GM23338 (cell line): ENCODE measurements around the gene NLN. TPM values are rescaled to one million over a fixed set of nuclear protein-coding genes. Genes with fewer than 3 reads are reported as not detected.

Experiments
- ATAC-seq: fragments of 200-7000 bp; cut with Tn5 transposase; 3 replicates; pipeline ENCODE4 v1.9.1; 2020
- DNase-seq: peaks from one replicate; pipeline ENCODE4 v3.0.0-alpha.2; 2015; ENCODE audit warnings: low spot score
- H2AFZ ChIP-seq: fragments of 200-600 bp; sonication (generic); 2 replicates; pipeline ENCODE4 v1.8.0; 2016; ENCODE audit warnings: antibody characterized with exemption, mild to moderate bottlenecking, moderate library complexity
- H3F3A ChIP-seq: fragments of 200-600 bp; sonication (generic); replicated peaks from 2 replicates; pipeline ENCODE4 v1.8.0; 2017; ENCODE audit warnings: antibody characterized with exemption, mixed run types, low read depth
- H3K27ac ChIP-seq: fragments of 200-600 bp; sonication (generic); 2 replicates; pipeline ENCODE4 v1.6.1; 2016; ENCODE audit warnings: low read depth
- H3K27me3 ChIP-seq: fragments of 200-600 bp; sonication (generic); 2 replicates; pipeline ENCODE4 v1.8.0; 2016; ENCODE audit warnings: mild to moderate bottlenecking, mixed run types, moderate library complexity; ENCODE audit not compliant: insufficient read depth
- H3K36me3 ChIP-seq: fragments of 200-600 bp; sonication (generic); 2 replicates; pipeline ENCODE4 v1.8.0; 2016; ENCODE audit warnings: mild to moderate bottlenecking; ENCODE audit not compliant: insufficient read depth
- H3K4me1 ChIP-seq: fragments of 200-600 bp; sonication (generic); 2 replicates; pipeline ENCODE4 v1.8.0; 2016; ENCODE audit warnings: mild to moderate bottlenecking, moderate library complexity; ENCODE audit not compliant: insufficient read depth
- H3K4me2 ChIP-seq: fragments of 200-600 bp; sonication (generic); 2 replicates; pipeline ENCODE4 v1.7.1; 2017; ENCODE audit warnings: mixed run types
- H3K4me3 ChIP-seq: fragments of 200-600 bp; sonication (generic); 2 replicates; pipeline ENCODE4 v1.6.1; 2016; ENCODE audit warnings: mixed run types
- H3K79me2 ChIP-seq: fragments of 200-600 bp; sonication (generic); replicated peaks from 2 replicates; pipeline ENCODE4 v1.8.0; 2017; ENCODE audit warnings: mild to moderate bottlenecking; ENCODE audit not compliant: insufficient read depth
- H3K9me2 ChIP-seq: fragments of 200-600 bp; sonication (generic); 2 replicates; pipeline ENCODE4 v1.8.0; 2017; ENCODE audit not compliant: insufficient read depth
- H4K20me1 ChIP-seq: fragments of 200-600 bp; sonication (generic); replicated peaks from 2 replicates; pipeline ENCODE4 v1.8.0; 2017; ENCODE audit warnings: mild to moderate bottlenecking; ENCODE audit not compliant: insufficient read depth
- H3K27ac Mint-ChIP-seq: 2 replicates; pipeline ENCODE4 v1.8.0; 2020; ENCODE audit warnings: inconsistent platforms, mild to moderate bottlenecking, moderate library complexity, mixed read lengths
- H3K27me3 Mint-ChIP-seq: 3 replicates; pipeline ENCODE4 v1.8.0; 2022; ENCODE audit warnings: low read depth, mild to moderate bottlenecking, moderate library complexity, mixed read lengths, inconsistent platforms; ENCODE audit not compliant: insufficient read depth, poor library complexity
- H3K36me3 Mint-ChIP-seq: 3 replicates; pipeline ENCODE4 v1.8.0; 2021; ENCODE audit warnings: low read depth, mild to moderate bottlenecking, inconsistent platforms, moderate library complexity, mixed read lengths
- H3K4me1 Mint-ChIP-seq: 3 replicates; pipeline ENCODE4 v1.8.0; 2020; ENCODE audit warnings: mild to moderate bottlenecking, inconsistent platforms, mixed read lengths
- H3K4me3 Mint-ChIP-seq: 3 replicates; pipeline ENCODE4 v1.8.0; 2021; ENCODE audit warnings: moderate library complexity, mild to moderate bottlenecking, inconsistent platforms, mixed read lengths
- H3K9me3 Mint-ChIP-seq: 3 replicates; pipeline ENCODE4 v1.8.0; 2020; ENCODE audit warnings: moderate library complexity, mild to moderate bottlenecking, inconsistent platforms, mixed read lengths
- CREB1 ChIP-seq: fragments of 250-450 bp; sonication (Bioruptor Pico); IDR thresholded peaks from 2 replicates; pipeline ENCODE4 v1.5.0; 2020; ENCODE audit warnings: low read depth, mild to moderate bottlenecking, moderate library complexity
- CTCF ChIP-seq, 2 experiments: fragments of 200-600 bp in 1 of 2; sonication (generic) in 1 of 2; conservative IDR thresholded peaks; 2 replicates each; pipeline versions ENCODE4 v1.5.1 to v1.6.1; 2016 to 2017; ENCODE audit warnings: antibody characterized with exemption in 2 of 2, low read depth in 2 of 2, mild to moderate bottlenecking in 2 of 2, moderate library complexity in 1 of 2
- ETS1 ChIP-seq: IDR thresholded peaks from 2 replicates; pipeline ENCODE4 v1.6.1; 2016; ENCODE audit warnings: antibody characterized with exemption
- EZH2 ChIP-seq: fragments of 200-600 bp; sonication (generic); IDR thresholded peaks from one replicate; pipeline ENCODE4 v1.8.0; 2017; ENCODE audit warnings: antibody characterized with exemption, mild to moderate bottlenecking, low read depth; ENCODE audit not compliant: unreplicated experiment
- POLR2AphosphoS5 ChIP-seq: IDR thresholded peaks from 2 replicates; pipeline ENCODE4 v1.6.1; 2016; ENCODE audit warnings: antibody characterized with exemption, low read depth
- ZNF331 ChIP-seq: fragments of 250-450 bp; sonication (Bioruptor Pico); IDR thresholded peaks from 2 replicates; pipeline ENCODE4 v1.5.0; 2020; ENCODE audit warnings: low read depth, mild to moderate bottlenecking, moderate library complexity
- ZNF462 ChIP-seq: fragments of 250-450 bp; sonication (Bioruptor Pico); IDR thresholded peaks from 2 replicates; pipeline ENCODE4 v1.5.0; 2020; ENCODE audit warnings: mild to moderate bottlenecking, moderate library complexity
- polyA plus RNA-seq: library from polyadenylated mRNA; unstranded; fragments of >200 nt; fragmentation: Nextera tagmentation; extraction: Ambion mirVana; gene quantifications from 2 replicates; pipeline ENCODE4 v1.2.1, GENCODE V29; 2016
- total RNA-seq: library from RNA; depleted of rRNA; stranded (reverse); fragments of >200 nt; shearing (Covaris generic); gene quantifications from 2 replicates; pipeline ENCODE4 v1.2.3, GENCODE V29; 2014

The NLN gene
- total and polyA plus RNA-seq, 2 experiments from 2014 or later: 56.4 to 168 TPM

- DNase-seq: no peak
- Mint-ChIP-seq H3K4me3 (no peak overlapping the region), H3K4me1 (no peaks in the 10 kb centered on the region), H3K27ac (no peak overlapping the region), H3K9me3 (no peaks in the 10 kb centered on the region), H3K36me3 (no peaks in the 10 kb centered on the region), H3K27me3 (no peaks in the 10 kb centered on the region)
- ATAC-seq: no peak
- H3K4me3 ChIP-seq: no peak overlapping the region
- no peak overlapping the region for H2AFZ ChIP-seq
- TF ChIP-seq CTCF (conservative IDR thresholded peaks at IDR 0.05; ENCODE audit: low read depth in 2 of 2): no peak
- no peaks in the 10 kb centered on the region for H3F3A ChIP-seq
- H3K27me3 ChIP-seq: no peaks in the 10 kb centered on the region
- H3K4me1 ChIP-seq: no peaks in the 10 kb centered on the region
- H3K4me2 ChIP-seq: no peak overlapping the region
- H3K79me2 ChIP-seq: no peaks in the 10 kb centered on the region
- no peaks in the 10 kb centered on the region for H4K20me1 ChIP-seq
- H3K27ac ChIP-seq: no peak overlapping the region
- no peaks in the 10 kb centered on the region for H3K9me2 ChIP-seq
- H3K36me3 ChIP-seq: no peaks in the 10 kb centered on the region
Measured at GRCh38 chr5:65873181-65873750, 151.3 kb downstream of the NLN start.

- no peaks in the 10 kb centered on the region for H3K27me3 Mint-ChIP-seq
- Histone ChIP-seq H3K4me1 (no peaks in the 10 kb centered on the region), H3K79me2 (no peaks in the 10 kb centered on the region), H3K4me3 (no peak overlapping the region), H3K36me3 (no peaks in the 10 kb centered on the region), H3K27me3 (no peaks in the 10 kb centered on the region), H3K4me2 (no peak overlapping the region), H3K27ac (no peak overlapping the region), H3F3A (no peaks in the 10 kb centered on the region), H2AFZ (no peak overlapping the region), H3K9me2 (no peaks in the 10 kb centered on the region), H4K20me1 (no peaks in the 10 kb centered on the region)
- H3K4me3 Mint-ChIP-seq: no peak overlapping the region
- H3K36me3 Mint-ChIP-seq: no peaks in the 10 kb centered on the region
- H3K9me3 Mint-ChIP-seq: no peaks in the 10 kb centered on the region
- ATAC-seq (no peak), DNase-seq (no peak)
- no peak overlapping the region for H3K27ac Mint-ChIP-seq
- no peaks in the 10 kb centered on the region for H3K4me1 Mint-ChIP-seq
- TF ChIP-seq CTCF (conservative IDR thresholded peaks at IDR 0.05; ENCODE audit: low read depth in 2 of 2) (no peak), ETS1 (no peak), POLR2AphosphoS5 (no peak), CREB1 (CRISPR knock-in tag) (no peak), ZNF462 (CRISPR knock-in tag) (no peak), EZH2 (no peak), ZNF331 (CRISPR knock-in tag) (no peak)
Measured at GRCh38 chr5:65874241-65874640, 152.2 kb downstream of the NLN start.
